GM10266 (cell line): ENCODE measurements around the gene TM9SF2.

Source experiments
- DNase-seq: peaks from one replicate; pipeline ENCODE4 v3.0.0; 2012; ENCODE audit errors: extremely low spot score
- TF ChIP-seq, protein P1 (sequence below): IDR thresholded peaks from 2 replicates; pipeline ENCODE4 v1.5.1; 2012; ENCODE audit warnings: mild to moderate bottlenecking, low read depth; ENCODE audit not compliant: control insufficient read depth, insufficient read depth; ENCODE audit errors: missing control alignments

Gene TM9SF2

DNA sequence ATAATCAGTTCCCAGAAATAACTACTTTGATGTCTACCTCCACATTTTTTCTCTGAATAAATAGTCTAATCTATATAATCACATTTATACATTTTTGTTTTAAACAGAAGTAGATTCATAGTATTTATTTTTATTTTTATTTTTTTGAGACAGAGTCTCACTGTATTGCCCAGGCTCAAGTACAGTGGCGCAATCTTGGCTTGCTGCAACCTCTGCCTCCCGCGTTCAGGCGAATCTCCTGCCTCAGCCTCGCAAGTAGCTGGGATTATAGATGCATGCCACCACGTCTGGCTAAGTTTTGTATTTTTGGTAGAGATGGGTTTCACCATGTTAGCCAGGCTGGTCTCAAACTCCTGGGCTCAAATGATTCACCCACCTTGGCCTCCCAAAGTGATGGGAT, 16.7 kb downstream of the TM9SF2 start:
- DNase-seq, result no peak
- TF ChIP-seq, protein P1, sequence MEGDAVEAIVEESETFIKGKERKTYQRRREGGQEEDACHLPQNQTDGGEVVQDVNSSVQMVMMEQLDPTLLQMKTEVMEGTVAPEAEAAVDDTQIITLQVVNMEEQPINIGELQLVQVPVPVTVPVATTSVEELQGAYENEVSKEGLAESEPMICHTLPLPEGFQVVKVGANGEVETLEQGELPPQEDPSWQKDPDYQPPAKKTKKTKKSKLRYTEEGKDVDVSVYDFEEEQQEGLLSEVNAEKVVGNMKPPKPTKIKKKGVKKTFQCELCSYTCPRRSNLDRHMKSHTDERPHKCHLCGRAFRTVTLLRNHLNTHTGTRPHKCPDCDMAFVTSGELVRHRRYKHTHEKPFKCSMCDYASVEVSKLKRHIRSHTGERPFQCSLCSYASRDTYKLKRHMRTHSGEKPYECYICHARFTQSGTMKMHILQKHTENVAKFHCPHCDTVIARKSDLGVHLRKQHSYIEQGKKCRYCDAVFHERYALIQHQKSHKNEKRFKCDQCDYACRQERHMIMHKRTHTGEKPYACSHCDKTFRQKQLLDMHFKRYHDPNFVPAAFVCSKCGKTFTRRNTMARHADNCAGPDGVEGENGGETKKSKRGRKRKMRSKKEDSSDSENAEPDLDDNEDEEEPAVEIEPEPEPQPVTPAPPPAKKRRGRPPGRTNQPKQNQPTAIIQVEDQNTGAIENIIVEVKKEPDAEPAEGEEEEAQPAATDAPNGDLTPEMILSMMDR, result no peak

DNA sequence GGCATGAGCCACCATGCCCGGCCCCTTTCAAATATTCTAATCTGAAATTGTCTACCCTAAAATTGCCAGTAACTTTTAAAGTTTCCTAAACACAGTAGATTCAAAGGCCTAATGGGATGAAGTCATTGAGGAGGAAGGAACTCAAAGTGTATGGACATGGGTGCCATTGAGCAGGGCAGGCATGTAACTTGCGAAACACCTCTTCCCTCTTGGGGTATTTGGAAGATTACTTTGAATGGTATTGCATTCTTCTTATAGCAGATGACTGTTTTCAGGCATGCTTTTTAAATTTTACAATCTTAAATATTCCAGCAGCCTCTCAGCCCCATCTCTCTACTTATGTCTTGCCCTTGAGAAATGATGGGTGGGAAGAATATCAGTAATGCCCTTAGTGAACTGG, 21.0 kb downstream of the TM9SF2 start:
- TF ChIP-seq, protein P1, result no peak
- DNase-seq, result no peak

DNA sequence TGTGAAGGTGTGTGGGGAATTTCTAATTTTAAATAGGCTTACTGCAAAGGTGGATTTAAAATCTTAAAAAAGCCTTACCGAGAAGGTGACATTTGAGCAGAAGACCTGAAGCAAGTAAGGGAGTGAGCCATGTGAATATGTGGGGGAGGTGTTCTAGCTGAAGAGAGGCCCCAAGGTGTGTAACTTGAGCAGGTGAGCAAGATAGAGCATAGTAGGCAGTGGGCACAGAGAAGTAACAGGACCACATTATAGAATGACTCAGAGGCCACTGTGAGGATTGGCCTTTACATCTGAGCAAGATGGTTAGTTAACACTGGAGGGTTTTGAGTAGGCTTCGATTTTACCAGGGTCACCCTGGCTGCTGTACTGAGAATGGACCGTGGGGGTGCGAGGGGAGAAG, 22.6 kb downstream of the TM9SF2 start:
- DNase-seq, result no peak
- TF ChIP-seq, protein P1, result no peak

DNA sequence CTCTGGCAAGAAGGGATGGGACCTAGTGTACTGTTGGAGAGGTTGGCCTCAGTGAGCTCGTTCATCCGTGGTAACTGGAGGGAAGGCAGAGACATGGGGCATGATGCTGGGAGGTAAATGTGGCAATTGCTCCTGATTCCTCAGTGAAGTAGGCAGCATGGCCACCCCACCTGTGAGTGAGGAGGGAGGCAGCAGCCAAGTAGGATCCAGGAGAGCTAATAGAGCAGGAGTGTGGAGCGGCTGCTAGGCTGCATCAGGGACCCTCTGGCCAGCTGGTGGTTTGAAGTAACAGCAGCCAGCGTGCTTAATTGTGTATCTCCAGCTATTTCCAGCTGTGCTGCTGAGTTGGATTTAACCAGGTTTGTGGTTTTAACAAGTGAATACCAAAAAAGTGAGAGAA, 24.7 kb downstream of the TM9SF2 start:
- TF ChIP-seq, protein P1, result no peak
- no peak for DNase-seq

DNA sequence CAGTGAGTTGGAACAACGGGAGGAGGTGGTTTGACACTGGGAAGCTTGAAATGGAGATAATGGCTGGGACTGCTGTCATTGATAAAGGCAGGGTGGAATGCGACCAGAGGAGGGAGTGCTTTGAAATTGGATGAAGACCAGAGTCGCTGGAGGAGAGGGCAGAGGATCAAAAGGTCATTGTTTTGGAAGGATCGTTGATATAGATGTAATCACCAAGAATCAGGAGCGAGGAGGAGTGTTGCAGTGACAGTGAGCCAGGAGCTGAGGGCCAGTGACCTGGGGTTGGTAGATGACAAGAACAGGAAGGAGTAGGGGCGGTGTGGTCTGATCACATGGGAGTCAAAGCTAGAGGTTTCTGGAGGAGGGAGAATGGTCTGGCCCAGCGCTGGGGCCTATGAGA, 25.3 kb downstream of the TM9SF2 start:
- TF ChIP-seq, protein P1, result no peak
- DNase-seq, result no peak

DNA sequence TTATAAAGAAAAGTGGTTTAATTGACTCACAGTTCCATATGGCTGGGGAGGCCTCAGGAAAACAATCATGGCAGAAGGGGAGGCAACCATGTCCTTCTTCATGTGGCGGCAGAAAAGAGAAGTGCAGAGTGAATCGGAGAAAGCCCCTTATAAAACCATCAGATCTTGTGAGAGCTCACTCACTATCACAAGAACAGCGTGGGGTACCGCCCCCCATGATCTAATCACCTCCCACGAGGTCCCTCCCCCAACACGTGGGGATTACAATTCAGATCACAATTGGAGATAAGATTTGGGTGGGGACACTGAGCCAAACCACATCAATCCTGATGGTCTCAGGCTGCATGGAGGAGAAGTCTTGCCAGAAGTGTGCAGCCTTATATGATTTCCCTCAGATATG, 26.0 kb downstream of the TM9SF2 start:
- TF ChIP-seq, protein P1, result no peak
- DNase-seq, result no peak

DNA sequence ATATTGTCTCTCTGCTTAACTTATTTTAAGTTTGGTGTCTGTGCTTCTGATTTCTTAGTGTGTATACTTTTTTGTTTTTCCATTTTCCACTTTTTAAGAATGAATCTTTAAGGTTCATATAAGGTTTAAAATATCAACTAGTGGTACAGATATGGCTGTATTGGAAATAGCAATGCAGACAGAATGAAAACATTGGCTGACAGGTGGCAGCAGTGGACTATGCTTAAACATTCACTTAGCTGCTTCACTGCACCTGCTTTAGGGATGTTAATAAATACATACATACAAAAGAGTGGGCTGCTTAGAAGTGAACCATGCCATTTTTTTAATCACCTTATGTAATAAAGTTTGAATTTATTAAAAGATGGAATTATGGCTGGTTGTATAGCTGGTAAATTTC, 27.3 kb downstream of the TM9SF2 start:
- DNase-seq, result peak; percentile 26
- TF ChIP-seq, protein P1, result peak; percentile 54
